ENCODE results near the gene CPM. TPM values are rescaled to one million over a fixed set of nuclear protein-coding genes. Genes with fewer than 3 reads are reported as not detected.

Gene CPM
- polyA plus RNA-seq, 1 experiment = 5.4 TPM

DNA sequence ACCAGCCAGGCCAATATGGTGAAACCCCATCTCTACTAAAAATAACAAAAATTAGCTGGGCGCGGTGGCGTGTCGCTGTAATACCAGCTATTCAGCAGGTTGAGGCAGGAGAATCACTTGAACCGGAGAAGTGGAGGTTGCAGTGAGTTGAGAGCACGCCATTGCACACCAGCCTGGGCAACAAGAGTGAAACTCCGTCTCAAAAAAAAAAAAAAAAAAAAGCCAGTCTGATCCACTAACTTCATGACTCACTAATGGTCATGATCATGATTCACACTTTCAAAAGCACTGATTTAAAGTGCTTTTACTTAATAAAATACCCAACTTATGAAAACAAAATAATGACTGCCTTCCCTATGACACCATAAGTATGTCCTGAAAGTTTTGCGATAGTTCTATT, 38.4 kb upstream of the CPM start:
- ChIA-PET CTCF (interaction anchor here (0.5 to 0.7 kb wide), 2 partner anchors 101 to 748 kb away, joined by 4 to 6 read pairs; no protein-coding TSS in a partner anchor), POLR2A (interaction anchor here (0.7 kb wide), 1 partner anchor 1478 kb away, joined by 3 read pairs; no protein-coding TSS in a partner anchor)
- no peak overlapping the region for H3K4me3 ChIP-seq (ENCODE audit: low read depth, low read length)
- DNase-seq (ENCODE audit: low read depth, low spot score) = no peak
- H3K27ac ChIP-seq (ENCODE audit: low read depth, low read length) = no peak overlapping the region
- H3K9me3 ChIP-seq (ENCODE audit: control insufficient read depth, insufficient read depth, low read length) = no peaks in the 10 kb centered on the region
- TF ChIP-seq, protein P1, sequence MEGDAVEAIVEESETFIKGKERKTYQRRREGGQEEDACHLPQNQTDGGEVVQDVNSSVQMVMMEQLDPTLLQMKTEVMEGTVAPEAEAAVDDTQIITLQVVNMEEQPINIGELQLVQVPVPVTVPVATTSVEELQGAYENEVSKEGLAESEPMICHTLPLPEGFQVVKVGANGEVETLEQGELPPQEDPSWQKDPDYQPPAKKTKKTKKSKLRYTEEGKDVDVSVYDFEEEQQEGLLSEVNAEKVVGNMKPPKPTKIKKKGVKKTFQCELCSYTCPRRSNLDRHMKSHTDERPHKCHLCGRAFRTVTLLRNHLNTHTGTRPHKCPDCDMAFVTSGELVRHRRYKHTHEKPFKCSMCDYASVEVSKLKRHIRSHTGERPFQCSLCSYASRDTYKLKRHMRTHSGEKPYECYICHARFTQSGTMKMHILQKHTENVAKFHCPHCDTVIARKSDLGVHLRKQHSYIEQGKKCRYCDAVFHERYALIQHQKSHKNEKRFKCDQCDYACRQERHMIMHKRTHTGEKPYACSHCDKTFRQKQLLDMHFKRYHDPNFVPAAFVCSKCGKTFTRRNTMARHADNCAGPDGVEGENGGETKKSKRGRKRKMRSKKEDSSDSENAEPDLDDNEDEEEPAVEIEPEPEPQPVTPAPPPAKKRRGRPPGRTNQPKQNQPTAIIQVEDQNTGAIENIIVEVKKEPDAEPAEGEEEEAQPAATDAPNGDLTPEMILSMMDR (IDR thresholded peaks at IDR 0.05; ENCODE audit: low read depth, low read length) = no peak
- no peaks in the 10 kb centered on the region for H3K27me3 ChIP-seq (ENCODE audit: control insufficient read depth, insufficient read depth, low read length)

DNA sequence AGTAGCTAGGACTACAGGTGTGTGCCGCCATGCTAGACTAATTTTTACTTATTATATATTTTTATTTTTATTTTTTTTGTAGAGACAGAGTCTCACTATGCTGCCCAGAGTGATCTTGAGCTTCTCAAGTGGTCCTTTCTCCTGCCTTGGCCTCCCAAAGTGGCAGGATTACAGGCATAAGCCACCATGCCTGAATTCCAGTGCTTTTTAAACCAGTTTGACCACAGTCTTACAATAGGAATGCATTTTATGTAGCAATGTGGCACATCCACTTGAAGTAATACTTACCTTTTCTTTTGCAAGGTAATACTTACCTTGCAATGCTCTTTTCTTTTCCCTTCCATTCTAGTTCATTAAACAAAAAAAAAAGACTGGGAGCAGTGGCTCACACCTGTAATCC, 38.0 kb upstream of the CPM start:
- POLR2A ChIA-PET = no interaction called here
- TF ChIP-seq, protein P1 (IDR thresholded peaks at IDR 0.05; ENCODE audit: low read depth, low read length) = no peak
- Histone ChIP-seq H3K9me3 (ENCODE audit: control insufficient read depth, insufficient read depth, low read length) (no peaks in the 10 kb centered on the region), H3K27ac (ENCODE audit: low read depth, low read length) (no peak overlapping the region), H3K4me3 (ENCODE audit: low read depth, low read length) (no peak overlapping the region), H3K27me3 (ENCODE audit: control insufficient read depth, insufficient read depth, low read length) (no peaks in the 10 kb centered on the region)
- CTCF ChIA-PET = interaction anchor here (0.5 kb wide), 1 partner anchor 101 kb away, joined by 4 read pairs; no protein-coding TSS in a partner anchor
- DNase-seq (ENCODE audit: low read depth, low spot score) = no peak

DNA sequence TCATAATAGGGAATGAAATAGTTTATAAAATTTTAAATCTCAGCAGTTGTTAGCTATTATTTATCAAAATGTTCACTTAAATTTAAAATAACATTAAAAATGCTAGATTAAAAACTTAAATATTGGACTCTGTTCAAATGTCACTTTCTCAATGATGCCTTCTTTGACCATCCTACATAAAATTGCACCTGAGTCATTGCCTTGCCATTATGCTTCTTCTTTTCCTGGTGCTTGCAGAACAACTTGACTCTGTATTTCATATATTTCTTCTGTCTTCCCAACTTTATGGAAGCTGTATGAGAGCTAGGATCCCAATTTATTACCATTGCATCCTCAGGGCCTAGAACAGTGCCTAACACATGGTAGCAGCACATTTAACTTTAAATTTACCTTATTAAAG, 37.3 kb upstream of the CPM start:
- no peak overlapping the region for H3K27ac ChIP-seq (ENCODE audit: low read depth, low read length)
- TF ChIP-seq, protein P1 (IDR thresholded peaks at IDR 0.05; ENCODE audit: low read depth, low read length) = no peak
- no peaks in the 10 kb centered on the region for H3K9me3 ChIP-seq (ENCODE audit: control insufficient read depth, insufficient read depth, low read length)
- H3K27me3 ChIP-seq (ENCODE audit: control insufficient read depth, insufficient read depth, low read length) = no peaks in the 10 kb centered on the region
- POLR2A ChIA-PET = no interaction called here
- H3K4me3 ChIP-seq (ENCODE audit: low read depth, low read length) = no peak overlapping the region
- no peak for DNase-seq (ENCODE audit: low read depth, low spot score)
- CTCF ChIA-PET = no interaction called here

DNA sequence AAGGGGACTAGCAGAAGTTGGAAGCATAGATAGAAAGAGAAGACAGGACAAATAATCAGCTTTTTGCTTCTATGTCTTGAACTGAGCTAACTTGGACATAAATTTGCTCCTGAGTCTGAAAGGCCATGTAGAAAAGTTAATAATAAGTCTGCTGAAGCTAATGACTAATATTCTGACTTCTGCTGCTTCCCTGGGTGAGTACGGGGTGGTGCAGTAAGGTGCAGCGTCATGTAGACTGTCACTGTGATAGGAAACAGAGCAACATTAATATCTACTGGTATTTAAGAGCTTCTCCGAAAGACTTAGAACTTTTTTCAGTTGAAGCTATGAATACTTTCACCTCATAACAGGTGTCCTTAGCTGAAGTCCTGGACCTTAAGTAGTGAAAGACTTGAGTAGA, 34.1 kb upstream of the CPM start:
- H3K4me3 ChIP-seq (ENCODE audit: low read depth, low read length) = no peak overlapping the region
- H3K9me3 ChIP-seq (ENCODE audit: control insufficient read depth, insufficient read depth, low read length) = no peaks in the 10 kb centered on the region
- POLR2A ChIA-PET = no interaction called here
- CTCF ChIA-PET = no interaction called here
- no peaks in the 10 kb centered on the region for H3K27me3 ChIP-seq (ENCODE audit: control insufficient read depth, insufficient read depth, low read length)
- TF ChIP-seq, protein P1 (IDR thresholded peaks at IDR 0.05; ENCODE audit: low read depth, low read length) = no peak
- H3K27ac ChIP-seq (ENCODE audit: low read depth, low read length) = no peak overlapping the region
- no peak for DNase-seq (ENCODE audit: low read depth, low spot score)

DNA sequence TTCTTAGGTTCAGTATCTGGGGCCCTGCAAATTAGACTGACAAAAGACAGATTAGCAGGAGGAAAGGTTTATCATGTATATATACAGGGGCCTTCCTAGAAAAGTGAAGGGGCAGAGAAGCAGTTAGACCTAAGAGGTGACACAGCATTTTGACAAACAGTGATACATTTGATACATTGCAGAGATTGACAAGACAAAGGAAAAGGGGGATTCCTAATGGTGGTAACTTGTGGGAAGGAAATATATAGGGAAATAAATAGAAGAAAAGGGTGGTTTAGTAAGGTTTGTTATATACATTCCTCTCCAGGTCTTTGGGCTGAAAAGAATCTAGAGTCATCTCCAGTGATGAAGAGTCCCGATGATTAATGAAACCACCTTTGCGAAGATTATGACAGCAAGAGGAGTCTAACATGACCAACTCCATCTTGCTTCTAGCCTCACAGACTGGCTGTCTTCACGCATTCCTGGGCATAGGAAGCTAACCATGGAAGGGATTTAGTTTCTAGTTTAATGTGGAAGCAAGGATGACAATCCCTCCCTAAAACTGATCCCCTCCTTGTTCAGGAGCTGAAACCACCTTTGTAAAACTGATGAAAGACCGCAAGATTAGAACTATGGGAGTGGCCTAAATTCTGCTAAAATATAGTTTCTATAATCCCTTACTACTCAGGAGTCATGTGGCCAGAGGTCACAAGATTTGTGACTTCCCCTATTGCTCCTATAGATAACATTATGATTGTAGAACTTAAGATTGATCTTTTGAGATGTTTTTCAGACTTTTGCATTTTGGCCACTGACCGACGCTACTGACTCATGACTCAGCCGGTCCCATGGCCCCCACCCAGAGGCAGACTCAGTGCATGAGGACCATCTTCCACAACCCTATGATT, 31.1 kb upstream of the CPM start:
- ChIA-PET POLR2A (no interaction called here), CTCF (no interaction called here)
- H3K27me3 ChIP-seq (ENCODE audit: control insufficient read depth, insufficient read depth, low read length) = no peaks in the 10 kb centered on the region
- H3K27ac ChIP-seq (ENCODE audit: low read depth, low read length) = no peak overlapping the region
- no peak overlapping the region for H3K4me3 ChIP-seq (ENCODE audit: low read depth, low read length)
- TF ChIP-seq, protein P1 (IDR thresholded peaks at IDR 0.05; ENCODE audit: low read depth, low read length) = no peak
- H3K9me3 ChIP-seq (ENCODE audit: control insufficient read depth, insufficient read depth, low read length) = no peaks in the 10 kb centered on the region
- no peak for DNase-seq (ENCODE audit: low read depth, low spot score)
